ENCODE data around the gene PEX3.
"Not testable (repeated sequence)": the region's sequence is repeated elsewhere in the genome, so short reads cannot be mapped to it uniquely, and the experiment has no call there.

PEX3 gene

DNA sequence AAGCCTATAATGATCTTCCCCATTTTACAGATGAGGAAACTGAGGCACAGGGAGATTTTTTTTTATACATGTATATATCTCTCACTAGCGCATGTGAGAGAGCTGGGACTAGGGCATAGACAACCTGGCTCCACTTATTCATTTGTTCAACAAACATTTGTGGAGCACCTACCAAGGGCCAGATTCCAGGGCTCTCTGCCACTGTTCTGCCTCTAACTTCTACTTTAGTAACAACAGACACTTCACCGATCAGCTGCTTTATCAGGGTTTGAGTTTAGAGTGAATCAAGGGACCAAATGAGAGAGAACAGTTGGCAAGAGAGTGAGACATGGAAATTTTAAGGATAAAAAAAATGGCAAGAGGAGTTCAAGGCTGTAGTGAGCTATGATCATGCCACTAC, 7.5 kb upstream of the PEX3 start:
- FAIRE-seq (no peak), DNase-seq (ENCODE audit: extremely low spot score, insufficient read length, low read depth) (no peak)

DNA sequence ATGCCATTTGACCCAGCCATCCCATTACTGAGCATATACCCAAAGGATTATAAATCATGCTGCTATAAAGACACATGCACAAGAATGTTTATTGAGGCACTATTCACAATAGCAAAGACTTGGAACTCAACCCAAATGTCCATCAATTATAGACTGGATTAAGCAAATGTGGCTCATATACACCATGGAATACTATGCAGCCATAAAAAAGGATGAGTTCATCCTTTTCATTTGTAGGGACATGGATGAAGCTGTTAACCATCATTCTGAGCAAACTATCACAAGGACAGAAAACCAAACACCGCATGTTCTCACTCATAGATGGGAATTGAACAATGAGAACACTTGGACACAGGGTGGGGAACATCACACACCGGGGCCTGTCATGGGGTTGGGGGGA, 2.7 kb upstream of the PEX3 start:
- DNase-seq (ENCODE audit: extremely low spot score, insufficient read length, low read depth); FAIRE-seq: not testable (repeated sequence)

DNA sequence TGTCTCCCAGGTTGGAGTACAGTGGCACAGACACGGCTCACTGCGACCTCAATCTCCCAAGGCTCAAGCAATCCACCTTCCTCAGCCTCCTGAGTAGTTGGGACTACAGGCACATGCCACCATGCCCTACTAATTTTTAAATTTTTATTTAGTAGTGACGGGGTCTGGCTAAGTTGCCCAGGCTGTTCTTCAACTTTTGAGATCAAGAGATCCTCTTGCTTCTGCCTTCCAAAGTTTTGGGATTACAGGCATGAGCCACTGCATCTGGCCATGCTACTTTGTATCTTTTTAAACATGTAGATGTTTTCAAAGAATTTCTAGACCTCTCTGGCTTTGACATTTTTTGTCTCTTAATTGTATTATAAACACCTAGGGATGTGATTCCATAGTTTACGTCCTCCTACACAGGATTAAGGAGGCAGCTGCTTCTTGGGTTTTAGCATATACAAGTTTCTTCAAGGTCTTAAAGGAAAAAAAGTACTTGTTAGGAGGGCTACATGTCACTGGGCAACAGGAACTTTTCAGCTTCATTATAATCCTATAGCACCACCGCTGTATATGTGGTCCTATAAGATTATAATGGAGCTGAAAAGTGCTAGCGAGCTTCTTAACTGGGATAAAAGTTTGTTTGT, 1.4 kb upstream of the PEX3 start:
- FAIRE-seq: no peak
- DNase-seq (ENCODE audit: extremely low spot score, insufficient read length, low read depth): no peak

DNA sequence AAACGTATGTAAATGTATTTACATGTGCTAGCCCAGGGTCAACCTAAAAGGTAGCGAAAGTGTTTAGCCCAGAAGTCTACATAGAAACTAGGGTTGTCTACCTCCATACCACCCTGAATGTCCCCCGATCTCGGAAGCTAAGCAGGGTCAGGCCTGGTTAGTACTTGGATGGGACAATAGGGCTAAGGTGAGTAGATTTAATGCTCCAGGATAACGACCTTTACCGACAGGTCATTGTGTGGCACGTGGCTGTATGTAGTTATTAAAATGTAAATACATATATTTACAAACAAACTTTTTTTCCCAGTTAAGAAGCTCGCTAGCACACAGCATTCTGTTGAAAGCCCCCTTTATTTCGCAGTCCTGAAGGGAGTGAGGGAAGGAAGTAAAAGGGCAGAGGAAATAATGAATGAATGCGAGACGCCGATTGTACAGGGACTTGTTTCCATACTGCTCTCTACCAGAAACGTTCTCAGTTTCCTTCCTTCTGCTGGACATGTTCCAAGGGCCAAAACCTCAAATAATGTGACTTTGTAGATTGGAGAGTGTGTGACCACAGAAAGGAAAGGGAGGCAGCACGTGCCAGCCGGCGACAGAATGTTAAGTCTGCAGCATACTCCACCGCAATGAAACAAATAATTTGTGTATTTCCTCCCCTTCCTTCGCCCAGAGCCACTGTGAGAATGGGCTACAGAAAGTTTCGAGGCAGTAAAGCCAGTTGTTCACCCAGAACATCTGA, 722 bp upstream of the PEX3 start:
- DNase-seq (ENCODE audit: extremely low spot score, insufficient read length, low read depth) (no peak), FAIRE-seq (peak; percentile 39)

DNA sequence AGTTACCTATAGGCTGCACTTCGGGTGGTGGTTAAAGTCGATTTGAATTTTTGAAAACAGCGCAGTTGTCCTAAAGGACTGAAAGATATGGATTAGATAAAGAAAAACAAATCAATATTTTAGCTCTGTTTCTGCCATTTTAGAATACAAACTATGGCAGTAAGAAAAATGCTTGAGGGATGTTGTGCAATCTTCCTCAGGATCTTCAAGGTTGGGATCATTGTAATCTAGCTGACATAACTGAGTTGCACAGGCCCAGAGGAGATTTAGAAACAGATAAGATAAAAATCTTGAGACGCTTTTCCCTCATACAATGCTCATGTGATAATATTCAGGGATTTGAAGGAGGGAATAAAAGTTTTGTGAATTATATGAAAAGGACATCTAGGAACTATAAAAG, 926 bp downstream of the PEX3 start:
- FAIRE-seq (no peak), DNase-seq (ENCODE audit: extremely low spot score, insufficient read length, low read depth) (no peak)

DNA sequence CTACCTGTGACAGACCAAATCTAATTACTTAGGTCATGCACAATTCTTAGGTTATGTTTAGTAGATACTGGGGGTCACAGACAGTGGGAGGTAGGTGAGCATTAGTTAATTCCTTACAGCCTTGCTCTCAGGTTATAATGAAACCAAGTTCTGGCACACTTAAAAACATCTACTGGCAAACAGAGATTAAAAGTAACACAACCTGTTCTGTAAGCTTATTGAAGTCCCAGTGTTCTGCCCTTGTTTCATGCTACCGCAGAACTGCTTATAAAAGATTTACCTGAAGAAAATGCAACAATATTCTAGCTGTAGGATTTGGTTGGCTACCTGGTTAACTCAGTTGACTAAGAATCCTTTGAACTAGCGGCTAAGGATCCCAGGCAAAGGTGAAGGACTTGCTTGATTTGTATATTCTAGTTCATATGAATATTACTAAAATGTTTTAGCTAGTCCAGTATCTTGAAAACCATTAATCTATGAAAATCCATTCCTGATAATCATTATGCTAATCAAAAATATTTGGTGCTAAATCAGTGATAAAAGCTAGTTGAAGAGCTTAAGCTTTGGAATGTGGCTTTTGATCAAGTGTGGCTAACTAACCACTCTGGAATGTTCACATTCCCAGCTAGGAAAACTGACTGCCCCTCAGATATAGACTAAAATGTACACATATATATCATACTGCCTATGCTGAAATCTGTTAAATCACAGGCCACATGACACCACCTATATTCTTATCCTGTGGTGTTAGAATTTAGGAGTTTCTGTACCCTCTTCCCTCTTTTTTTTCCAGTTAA, 7.2 kb downstream of the PEX3 start:
- no peak for FAIRE-seq
- DNase-seq (ENCODE audit: extremely low spot score, insufficient read length, low read depth): no peak

DNA sequence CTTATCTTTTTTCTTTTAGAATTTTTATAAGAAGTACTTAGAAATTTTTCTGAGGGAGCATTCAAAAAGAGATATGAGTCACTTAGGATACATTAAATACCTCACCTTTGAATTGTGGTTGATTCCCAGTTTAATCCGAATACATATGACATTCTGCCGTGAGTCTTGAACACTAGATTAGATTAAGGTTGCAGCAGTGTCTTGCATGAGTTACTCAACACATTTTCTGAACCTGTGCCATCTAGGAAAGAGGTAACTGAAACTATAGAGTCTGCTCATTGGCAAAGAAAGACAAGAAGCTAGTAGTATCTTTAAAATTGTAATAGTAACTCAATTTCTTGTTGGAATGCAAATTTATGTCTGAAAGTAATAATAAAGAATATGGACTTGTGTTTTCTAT, 14.9 kb downstream of the PEX3 start:
- no peak for FAIRE-seq
- DNase-seq (ENCODE audit: extremely low spot score, insufficient read length, low read depth): no peak

DNA sequence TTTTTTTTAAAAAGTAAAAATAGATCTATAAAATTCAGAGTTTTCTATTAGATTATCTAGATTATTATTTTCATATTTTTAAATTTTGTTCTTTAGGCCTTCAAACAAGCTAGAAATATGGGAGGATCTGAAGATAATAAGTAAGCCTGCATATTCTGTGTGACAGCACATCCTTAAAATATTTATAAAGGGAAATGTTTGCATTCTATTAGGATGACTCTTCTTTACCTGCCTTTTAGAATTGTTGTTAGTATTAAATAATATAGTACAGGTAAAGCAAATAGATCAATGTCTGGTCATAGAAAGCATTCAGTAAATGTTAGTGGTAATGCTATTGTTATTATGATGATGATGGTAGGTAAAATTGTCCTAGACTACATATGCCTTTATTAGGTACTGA, 17.4 kb downstream of the PEX3 start:
- FAIRE-seq (no peak), DNase-seq (ENCODE audit: extremely low spot score, insufficient read length, low read depth) (no peak)

DNA sequence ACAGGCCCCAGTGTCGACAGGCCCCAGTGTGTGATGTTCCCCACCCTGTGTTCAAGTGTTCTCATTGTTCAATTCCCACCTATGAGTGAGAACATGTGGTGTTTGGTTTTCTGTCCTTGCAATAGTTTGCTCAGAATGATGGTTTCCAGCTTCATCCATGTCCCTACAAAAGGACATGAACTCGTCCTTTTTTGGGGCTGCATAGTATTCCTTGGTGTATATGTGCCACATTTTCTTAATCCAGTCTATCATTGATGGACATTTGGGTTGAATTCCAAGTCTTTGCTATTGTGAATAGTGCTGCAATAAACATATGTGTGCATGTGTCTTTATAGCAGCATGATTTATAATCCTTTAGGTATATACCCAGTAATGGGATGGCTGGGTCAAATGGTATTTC, 18.2 kb downstream of the PEX3 start:
- DNase-seq (ENCODE audit: extremely low spot score, insufficient read length, low read depth); FAIRE-seq: not testable (repeated sequence)

DNA sequence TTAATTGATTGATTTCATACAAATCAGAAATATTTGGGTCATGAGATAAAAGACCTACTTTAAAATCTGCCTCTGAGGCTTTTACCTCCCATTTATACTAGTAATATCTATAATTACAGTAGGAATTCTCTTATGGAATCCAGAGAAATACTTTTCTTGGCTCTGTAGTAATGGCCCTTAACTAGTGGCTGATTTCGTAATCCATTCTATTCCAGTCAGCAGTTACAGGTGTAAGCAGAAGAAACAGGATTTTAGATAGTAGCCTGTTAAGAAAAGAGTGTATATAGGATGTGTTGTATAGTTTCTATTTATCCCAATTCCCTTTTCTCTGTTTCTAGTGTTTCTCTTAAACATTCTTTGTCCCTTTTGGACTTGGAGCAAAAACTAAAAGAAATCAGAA, 21.2 kb downstream of the PEX3 start:
- DNase-seq (ENCODE audit: extremely low spot score, insufficient read length, low read depth): no peak
- FAIRE-seq: no peak

DNA sequence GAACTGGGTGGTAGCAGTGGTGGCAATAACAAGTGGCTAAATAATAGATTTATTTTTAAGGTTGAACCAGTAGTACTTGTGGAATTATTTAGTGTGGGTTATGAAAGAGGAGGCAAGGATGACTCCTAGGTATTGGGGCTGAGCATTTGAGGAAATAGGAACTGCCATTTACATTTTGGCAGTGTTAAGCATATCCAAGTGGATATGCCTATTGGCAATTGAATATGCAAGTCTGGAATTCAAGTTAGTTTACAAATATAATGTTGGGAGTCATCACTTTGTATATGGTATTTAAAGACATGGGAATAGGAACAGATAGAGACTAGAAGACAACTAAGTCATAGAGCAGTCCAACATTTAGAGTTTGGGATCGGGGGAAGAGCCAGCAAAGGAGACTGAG, 25.9 kb downstream of the PEX3 start:
- FAIRE-seq (no peak), DNase-seq (ENCODE audit: extremely low spot score, insufficient read length, low read depth) (no peak)

DNA sequence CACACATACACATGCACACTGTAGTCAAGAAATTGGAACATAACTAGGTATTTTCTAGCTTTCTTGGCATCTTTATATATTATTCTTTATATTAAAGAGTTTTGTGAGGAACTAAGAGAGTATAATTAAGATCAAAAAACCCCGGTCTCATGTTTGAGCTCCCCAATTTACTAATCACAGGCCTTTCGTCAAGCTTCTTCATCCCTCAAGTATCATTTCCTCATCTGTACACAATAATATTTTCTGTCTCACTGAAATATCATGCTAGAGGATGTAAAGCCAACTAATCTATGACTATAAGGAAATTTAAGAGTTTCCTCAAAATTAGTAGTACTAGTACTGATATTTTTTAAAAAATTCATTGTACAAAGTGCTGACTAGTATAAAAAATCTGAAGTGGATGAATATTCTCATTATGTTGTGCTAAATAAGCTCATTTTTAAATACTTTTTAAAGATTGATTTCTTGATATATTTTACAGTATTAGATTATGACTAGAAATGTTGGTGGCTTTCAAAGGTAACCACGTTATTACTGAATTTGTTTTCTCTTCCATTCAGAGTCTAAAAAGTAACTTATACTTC, 28.0 kb downstream of the PEX3 start:
- no peak for FAIRE-seq
- no peak for DNase-seq (ENCODE audit: extremely low spot score, insufficient read length, low read depth)

DNA sequence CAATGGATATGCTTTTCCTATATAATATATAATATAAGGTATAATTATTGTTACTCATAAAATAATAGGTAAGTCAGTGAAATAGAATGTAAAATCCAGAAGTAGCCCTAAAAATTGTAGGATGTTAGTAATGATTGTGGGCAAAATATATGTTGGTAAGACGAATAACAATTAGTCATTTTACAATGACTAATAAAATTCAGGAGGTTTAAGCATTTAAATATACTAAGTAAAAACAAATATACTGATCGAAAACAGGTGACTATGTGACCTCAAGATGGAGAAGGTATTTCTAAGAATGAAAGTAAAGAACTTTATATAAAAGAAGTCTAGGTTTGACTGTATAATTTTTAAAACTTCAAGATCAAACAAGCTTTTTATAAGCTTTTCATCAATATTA, 32.0 kb downstream of the PEX3 start:
- FAIRE-seq (no peak), DNase-seq (ENCODE audit: extremely low spot score, insufficient read length, low read depth) (no peak)

DNA sequence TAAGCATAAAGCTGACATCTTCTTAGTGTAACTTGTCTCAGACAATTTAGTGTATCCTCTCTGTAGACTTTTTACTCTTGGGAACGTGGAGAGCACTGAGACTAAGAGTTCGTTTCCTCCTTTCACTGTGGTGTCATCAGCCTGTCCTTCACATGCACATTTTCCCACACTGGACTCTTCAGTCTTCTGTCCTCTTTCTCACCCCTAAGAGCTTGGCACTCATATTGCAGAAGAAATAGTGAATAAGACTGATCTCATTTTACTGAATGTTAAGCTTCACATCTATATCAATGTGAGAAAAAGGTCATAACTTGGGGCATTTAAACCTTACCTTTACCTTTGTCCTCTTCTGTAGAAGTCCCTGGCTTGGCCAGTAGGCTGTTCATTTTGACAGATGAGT, 35.4 kb downstream of the PEX3 start:
- DNase-seq (ENCODE audit: extremely low spot score, insufficient read length, low read depth) (no peak), FAIRE-seq (no peak)

DNA sequence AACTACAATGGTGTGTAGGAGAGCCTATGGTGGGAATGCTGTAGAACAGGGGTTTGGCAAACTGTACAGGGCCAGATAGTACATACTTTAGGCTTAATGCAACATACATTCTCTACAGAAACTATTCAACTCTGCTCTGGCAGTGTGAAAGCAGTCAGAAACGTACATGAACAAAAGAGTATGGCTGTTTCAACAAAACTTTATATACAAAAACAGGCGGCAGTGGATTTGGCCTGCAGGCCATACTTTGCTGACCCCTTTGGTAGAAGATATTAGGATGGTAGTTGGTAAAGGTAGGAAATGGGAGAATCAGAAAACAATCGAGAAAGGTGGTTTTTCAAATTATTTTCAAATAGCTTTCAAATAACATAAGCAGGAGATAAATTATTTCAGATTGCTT, 36.1 kb downstream of the PEX3 start:
- FAIRE-seq: no peak

DNA sequence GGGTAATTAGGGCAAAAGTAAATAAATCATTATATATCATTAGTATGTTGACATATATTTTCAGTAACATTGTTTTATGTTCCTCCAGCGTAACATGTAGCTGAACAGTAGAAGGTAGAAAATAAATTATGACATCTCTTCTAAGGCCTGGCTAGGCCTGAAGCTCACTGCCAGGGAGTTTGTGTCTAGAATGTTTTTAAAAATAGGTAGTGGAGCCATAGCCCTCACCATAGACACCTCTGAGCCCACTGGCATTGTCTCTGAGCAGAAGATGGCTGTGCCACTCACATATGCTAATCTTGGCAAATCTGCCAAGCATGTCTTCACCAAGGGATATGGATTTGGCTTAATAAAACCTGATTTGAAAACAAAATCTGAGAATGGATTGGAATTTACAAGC, 39.6 kb downstream of the PEX3 start:
- no peak for DNase-seq (ENCODE audit: extremely low spot score, insufficient read length, low read depth)
- FAIRE-seq: no peak

More for the DNA sequence above, 36.1 kb downstream of the PEX3 start:
- DNase-seq (ENCODE audit: extremely low spot score, insufficient read length, low read depth): no peak

DNA sequence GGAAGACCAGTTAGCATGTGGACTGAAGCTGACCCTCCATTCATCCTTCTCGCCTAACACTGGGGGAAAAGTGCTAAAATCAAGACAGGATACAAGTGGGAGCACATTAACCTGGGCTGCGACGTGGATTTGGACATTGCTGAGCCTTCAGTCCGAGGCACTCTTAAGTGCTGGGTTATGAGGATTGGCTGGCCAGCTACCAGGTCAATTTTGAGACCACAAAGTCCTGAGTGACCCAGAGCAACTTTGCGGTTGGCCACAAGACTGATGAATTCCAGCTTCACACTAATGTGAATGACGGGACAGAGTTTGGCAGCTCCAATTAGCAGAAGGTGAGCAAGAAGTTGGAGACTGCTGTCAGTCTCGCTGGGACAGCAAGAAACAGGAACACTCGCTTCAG, 40.2 kb downstream of the PEX3 start:
- no peak for FAIRE-seq
- DNase-seq (ENCODE audit: extremely low spot score, insufficient read length, low read depth): no peak

DNA sequence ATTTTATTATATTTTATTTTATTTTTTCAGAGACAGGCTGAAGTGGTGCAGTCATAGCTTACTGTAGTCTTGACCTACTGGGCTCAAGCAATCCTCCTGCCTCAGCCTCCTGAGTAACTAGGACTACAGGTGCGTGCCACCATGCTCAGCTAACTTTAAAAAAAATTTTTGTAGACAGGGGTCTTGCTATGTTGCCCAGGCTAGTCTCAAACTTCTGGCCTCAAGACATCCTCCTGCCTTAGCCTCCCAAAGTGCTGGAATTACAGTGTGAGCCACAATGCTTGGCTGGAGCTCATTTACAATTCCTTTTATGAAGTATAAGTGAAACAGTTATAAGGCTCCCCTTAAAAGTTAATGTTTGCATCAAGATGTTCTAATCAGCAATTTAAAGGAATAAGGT, 46.4 kb downstream of the PEX3 start:
- FAIRE-seq (no peak), DNase-seq (ENCODE audit: extremely low spot score, insufficient read length, low read depth) (no peak)

DNA sequence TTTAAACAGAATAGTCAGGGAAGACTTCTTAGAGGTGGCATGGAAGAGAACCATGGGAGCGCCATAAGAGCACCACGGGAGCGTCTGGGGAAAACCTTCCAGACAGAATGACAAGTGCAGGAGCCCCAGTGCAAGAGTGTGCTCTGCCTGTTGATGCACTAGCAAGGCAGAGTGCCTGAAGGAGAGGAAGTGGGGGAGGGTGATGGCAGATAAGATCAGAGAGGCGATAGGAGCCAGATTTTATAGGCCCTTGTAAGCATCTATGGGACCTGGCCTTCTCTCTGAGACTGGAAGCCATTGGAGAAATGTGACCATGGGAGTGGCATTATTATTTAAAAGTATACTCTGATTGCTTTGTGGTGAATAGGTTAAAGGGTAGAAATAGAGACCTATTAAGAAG, 47.8 kb downstream of the PEX3 start:
- DNase-seq (ENCODE audit: extremely low spot score, insufficient read length, low read depth) (no peak), FAIRE-seq (no peak)

DNA sequence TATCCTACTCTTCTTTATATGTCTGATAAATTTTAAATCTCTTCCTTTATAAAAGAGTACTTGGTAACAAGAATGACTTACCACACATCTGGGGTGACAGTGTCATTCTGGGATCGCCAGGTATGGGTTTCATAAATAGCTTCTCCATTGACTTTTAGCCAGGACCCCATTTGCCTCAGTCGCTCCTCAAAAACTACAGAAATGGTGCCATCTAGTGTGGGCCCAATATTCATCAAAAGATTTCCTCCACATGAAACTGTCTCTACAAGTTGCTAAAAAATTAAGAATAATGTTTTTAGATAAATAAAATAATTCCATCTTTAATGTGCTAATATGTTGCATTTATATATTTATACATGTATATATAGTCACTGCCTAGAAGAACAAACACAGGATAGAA, 51.2 kb downstream of the PEX3 start:
- DNase-seq (ENCODE audit: extremely low spot score, insufficient read length, low read depth): no peak
- FAIRE-seq: no peak

DNA sequence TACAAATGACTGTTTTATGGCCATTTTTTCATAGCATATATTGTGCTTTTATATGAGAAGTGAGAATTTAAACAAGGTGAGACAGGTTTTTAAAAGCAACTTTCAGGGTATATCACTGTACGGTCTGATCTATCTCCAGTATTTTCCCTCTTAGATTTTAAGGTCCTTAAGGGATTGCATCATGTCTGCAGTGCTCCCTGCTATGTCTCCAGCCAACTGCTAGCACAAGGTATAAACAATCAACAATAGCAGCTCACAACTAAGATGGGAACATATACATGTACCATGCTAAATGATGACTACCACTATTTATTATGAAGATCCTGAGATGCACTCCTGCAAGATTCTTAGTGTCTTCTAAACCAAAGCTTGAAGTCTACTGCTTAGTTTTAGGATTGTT, 53.8 kb downstream of the PEX3 start:
- DNase-seq (ENCODE audit: extremely low spot score, insufficient read length, low read depth) (no peak), FAIRE-seq (no peak)
